Skin of body (tissue), 2 donors: ENCODE results near the gene C10orf67. TPM values are rescaled to one million over a fixed set of nuclear protein-coding genes. Genes with fewer than 3 reads are reported as not detected.
A peak's percentile ranks its signal among the peaks of the same experiment; 100 is the strongest.
"Not testable (repeated sequence)": the region's sequence is repeated elsewhere in the genome, so short reads cannot be mapped to it uniquely, and the experiment has no call there.

Source experiments
- DNase-seq: peaks from one replicate; lab custom pipeline; 2025; lab: John Stamatoyannopoulos, UW
- total RNA-seq: library from RNA; depleted of rRNA; stranded (reverse); fragments of >200 nt; gene quantifications from one replicate; pipeline ENCODE4 v1.2.3, GENCODE V29; 2014

Gene C10orf67
- total RNA-seq = 0.30 TPM

- DNase-seq = peak; percentile 15
Measured at GRCh38 chr10:23344241-23344841, at the start of gene C10orf67. Gene C10orf67, minus strand, starts transcription at chr10:23344797. Its CDS starts 23 bp downstream, at chr10:23344774.

- DNase-seq = no peak
Measured at GRCh38 chr10:23391821-23392220, 47.2 kb upstream of the C10orf67 start.

DNA sequence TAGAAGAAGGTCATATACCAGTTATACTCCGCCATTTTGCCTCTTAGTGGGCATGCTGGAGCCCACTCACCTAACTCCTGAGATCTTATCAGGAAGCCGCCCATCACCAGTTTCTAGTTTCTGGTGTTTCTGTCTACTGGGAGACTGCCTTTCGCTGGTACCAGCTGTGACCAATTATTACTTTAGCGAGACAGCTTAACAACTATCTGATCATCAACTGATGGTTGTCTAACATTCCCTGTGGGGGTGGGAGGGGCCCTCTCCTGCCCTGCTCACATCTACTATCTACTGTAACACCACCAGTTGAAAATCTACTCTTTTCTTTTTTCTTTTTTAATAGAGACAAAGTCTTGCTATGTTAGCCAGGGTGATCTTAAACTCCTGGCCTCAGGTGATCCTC, 46.2 kb upstream of the C10orf67 start:
- DNase-seq = no peak

GRCh38 chr10:23390408-23390807, 45.8 kb upstream of the C10orf67 start:
- DNase-seq = not testable (repeated sequence)

DNA sequence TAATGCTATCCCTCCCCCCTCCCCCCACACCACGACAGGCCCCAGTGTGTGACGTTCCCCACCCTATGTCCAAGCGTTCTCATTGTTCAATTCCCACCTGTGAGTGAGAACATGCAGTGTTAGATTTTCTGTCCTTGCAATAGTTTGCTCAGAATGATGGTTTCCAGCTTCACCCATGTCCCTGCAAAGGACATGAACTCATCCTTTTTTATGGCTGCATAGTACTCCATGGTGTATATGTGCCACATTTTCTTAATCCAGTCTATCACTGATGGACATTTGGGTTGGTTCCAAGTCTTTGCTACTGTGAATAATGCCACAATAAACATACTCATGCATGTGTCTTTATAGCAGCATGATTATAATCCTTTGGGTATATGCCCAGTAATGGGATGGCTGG, 42.9 kb upstream of the C10orf67 start:
- not testable (repeated sequence) for DNase-seq

DNA sequence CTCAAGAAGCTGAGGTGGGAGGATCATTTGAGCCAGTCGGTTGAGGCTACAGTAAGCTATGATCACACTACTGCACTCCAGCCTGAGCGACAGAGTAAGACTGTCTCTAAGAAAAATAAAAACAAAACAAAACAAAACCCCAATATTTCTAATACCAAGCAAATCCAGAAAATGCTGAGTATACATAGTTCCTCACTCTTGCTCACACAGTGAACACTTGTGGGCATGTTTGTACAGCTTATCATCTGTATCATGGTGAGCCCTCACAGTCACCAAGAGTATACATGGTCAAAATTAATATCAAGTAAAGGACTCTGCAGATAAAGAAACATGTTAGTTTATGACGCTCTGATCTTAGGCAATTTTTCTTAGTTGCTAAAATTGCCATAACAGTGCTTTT, 41.5 kb upstream of the C10orf67 start:
- no peak for DNase-seq

GRCh38 chr10:23384364-23384763, 39.8 kb upstream of the C10orf67 start:
- DNase-seq = no peak

DNA sequence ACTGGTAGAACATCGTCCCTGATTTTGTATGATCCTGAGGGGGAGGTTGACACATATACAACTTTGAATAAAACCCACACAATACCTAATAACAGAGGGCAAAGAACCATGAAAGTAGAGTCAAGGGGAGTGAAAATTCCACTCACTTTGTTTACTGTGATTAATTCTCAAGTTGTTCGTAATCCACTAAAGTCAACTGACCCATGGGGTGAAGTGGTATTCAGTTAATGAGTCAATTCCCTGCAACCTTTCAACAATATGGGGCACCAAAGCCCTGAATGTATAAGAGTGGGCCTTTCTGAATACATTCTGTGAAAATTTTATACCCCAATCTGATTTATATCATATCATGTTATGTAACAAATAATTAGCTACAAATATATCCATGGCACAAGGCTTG, 39.0 kb upstream of the C10orf67 start:
- DNase-seq = no peak

DNA sequence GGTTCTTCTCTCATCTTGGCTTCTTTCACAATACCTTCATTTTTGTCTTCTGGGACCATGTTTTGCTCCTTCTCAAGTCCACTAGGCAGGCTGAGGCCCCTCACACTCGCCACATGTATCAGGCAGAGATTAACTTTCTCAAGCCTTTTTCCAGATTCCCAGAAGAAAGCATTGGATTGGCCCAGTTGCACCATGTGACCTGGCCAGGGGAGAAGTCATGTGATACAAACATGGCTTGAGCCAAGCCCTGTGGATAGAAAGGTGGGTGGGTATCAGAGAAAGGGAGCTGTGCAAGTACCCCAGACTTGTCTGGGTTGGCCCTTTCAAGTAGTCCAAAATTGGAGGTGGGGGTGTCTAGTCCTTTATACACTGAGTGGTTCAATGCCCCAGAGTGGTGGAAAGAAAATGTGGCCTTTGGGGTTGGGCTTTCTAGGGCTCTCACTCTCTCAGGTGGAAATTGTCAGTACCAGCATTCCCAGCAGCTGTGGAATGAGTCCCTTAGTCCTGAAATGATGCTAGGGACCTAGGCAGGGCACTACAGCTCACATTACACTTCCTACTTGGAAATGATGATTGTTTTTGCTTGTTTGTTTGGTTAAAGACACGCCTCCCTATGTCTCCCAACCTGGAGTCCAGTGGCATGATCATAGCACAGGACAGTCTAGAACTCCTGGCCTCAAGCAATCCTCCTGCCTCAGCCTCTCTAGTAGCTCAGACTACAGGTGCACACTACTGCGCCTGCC, 36.9 kb upstream of the C10orf67 start:
- no peak for DNase-seq

GRCh38 chr10:23379686-23380085, 35.1 kb upstream of the C10orf67 start:
- DNase-seq = no peak

DNA sequence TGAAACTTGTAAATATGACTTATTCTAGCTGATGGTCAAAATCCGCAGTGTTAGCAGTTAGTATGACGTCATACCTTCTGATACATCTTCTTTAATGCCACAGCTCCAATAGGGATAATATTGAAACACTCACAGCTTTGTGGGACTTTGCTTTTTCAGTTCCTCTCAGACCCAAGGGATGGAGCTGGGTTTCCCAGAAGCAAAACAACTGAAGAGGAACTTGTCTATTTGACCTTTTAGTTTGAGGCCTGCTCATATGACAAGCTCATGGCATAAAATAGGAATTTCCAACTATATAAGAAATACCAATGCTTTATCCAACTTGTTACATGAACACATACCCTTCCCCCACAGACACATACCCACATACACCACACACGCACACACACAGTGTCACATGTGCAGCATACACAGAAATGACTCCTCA, 31.6 kb upstream of the C10orf67 start:
- no peak for DNase-seq

DNA sequence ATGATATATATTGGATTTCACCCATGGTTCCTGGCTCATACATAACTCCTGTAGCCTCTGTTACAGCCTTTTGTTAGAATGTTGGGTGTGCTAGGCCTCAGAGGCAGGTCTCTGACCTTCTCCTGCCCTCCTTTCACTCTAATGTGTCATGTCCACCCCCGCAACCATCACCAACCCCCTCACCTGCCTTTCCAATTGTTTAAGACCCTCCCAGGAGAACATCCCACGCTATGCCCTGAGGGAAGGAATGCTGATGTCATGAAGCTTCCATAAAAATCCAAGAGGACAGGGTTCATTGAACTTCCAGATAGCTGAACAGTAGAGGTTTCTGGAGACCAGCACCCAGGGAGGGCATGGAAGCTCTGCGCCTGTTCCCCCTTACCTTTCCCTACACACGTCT, 30.8 kb upstream of the C10orf67 start:
- no peak for DNase-seq

- no peak for DNase-seq
Measured at GRCh38 chr10:23373156-23373555, 28.6 kb upstream of the C10orf67 start.

GRCh38 chr10:23371073-23371472, 26.5 kb upstream of the C10orf67 start:
- DNase-seq = no peak

GRCh38 chr10:23370106-23370505, 25.5 kb upstream of the C10orf67 start:
- DNase-seq = peak; percentile 7

DNA sequence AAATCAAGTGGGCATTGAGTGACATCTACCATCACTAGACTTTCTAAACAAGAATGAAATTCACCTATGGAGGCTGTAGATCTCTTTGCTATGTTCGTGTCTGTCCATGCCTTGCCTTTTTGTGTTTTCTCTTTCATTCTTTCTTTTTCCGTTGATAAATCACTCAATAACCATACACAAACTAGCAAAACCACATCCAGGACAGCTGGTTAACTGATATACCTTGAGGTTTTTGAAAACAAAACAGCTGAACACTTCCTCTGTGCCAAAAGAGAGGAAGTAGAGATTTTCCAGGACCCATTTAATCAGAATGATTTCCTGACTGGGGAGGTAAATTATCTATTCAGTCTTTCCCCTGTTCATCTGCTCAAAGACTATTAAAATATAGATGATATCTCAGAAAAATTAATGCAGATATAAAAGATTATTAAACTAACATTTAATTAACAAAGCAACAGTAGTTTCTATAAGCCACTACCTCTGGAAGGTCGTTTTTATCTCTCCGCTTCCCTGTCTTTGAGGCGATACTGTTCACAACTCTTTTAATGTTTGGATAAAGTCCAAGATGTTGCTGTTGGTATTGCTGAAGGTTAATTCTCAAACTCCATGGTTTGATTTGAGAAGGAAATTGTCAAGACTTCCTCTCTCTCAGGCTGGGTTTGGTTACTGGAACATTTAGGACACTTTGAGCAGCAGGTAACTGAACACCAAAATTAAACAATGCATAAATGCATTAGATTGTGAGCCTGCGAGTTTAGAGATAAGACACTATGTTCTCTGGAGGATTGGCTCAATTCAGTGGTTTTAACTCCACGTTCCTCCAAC, 24.4 kb upstream of the C10orf67 start:
- no peak for DNase-seq

GRCh38 chr10:23367896-23368595, 23.4 kb upstream of the C10orf67 start:
- DNase-seq = no peak

DNA sequence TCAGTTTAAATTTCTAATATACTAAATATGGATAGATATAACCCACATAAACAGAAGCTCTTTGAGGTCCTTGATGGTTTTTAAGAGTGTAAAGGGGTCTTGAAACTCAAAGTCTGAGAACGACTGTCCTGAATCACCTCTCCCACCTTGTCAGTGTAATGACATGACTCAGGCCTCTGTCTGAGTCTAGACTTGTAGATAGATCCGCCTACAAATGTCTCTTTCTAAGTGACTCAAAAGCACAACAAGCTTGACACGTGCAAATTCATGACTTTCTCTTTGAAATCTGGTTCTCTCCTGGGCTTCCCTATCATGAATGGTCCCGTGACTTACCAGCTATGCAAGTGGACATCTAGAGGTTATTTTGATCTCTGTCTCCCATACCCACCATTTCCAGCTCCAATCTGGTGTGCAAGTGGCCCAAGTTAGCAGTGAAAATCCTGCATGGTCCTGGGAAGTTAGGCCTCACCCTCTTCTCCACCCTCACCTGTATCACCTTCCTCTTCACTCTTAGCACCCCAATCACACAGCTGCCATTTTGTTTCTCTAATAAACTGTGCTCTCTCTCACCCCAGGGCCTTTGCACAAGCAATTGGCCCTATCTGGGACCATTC, 20.9 kb upstream of the C10orf67 start:
- not testable (repeated sequence) for DNase-seq

DNA sequence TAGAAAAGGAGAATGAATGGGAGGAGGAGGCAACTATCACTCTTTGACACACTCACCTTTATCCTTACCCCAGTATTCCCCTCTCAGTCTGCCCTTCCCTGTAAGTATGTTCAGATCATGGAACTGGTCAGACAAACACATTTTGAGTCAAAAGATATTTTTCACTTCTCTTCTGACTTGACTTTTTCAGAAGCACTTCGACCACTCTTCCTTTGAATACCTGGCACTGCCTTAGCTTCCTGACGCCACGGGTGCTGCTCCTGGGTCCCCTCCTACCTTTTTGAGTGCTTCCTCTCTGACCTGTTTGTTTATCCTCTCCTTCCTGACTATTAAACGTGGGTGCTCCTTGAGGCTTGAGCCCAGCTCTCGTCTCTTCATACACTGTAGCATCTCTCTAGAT, 19.8 kb upstream of the C10orf67 start:
- DNase-seq = no peak

DNA sequence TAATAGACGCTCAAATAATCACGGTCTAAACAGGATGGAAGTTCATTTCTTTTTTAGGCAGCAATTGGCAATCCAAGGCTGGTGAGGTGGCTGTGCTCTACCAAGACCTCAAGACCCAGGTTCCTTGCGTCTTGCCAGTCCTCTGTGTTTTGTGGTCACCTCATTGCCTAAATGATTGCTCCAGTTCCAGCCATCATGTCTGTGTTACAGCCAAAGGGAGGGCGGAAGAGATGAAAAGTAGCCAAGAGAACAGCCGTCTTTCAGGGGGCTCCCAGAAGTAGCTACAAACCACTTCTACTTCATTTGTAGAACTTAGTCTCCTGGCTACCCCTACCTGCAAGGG, 19.2 kb upstream of the C10orf67 start:
- no peak for DNase-seq
